ENCODE data around the gene MTMR3.
"Not testable (repeated sequence)": the region's sequence is repeated elsewhere in the genome, so short reads cannot be mapped to it uniquely, and the experiment has no call there.

Gene MTMR3

GRCh38 chr22:29861672-29862297 is 21.2 kb upstream of the MTMR3 start:
- H3K27ac ChIP-seq: no peak overlapping the region
- in situ Hi-C loops (cut with HindIII; ENCODE audit: low pct_ligation_motif_present, low sequenced_read_pairs): no loop called here
- no peak for DNase-seq
- TF ChIP-seq, protein P1, sequence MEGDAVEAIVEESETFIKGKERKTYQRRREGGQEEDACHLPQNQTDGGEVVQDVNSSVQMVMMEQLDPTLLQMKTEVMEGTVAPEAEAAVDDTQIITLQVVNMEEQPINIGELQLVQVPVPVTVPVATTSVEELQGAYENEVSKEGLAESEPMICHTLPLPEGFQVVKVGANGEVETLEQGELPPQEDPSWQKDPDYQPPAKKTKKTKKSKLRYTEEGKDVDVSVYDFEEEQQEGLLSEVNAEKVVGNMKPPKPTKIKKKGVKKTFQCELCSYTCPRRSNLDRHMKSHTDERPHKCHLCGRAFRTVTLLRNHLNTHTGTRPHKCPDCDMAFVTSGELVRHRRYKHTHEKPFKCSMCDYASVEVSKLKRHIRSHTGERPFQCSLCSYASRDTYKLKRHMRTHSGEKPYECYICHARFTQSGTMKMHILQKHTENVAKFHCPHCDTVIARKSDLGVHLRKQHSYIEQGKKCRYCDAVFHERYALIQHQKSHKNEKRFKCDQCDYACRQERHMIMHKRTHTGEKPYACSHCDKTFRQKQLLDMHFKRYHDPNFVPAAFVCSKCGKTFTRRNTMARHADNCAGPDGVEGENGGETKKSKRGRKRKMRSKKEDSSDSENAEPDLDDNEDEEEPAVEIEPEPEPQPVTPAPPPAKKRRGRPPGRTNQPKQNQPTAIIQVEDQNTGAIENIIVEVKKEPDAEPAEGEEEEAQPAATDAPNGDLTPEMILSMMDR (IDR thresholded peaks at IDR 0.05; ENCODE audit: low read depth, low read length, missing control alignments): no peak
- no peaks in the 10 kb centered on the region for H3K36me3 ChIP-seq (replicated peaks)
- H3K4me3 ChIP-seq (ENCODE audit: low read depth, low read length): no peak overlapping the region
- H3K27me3 ChIP-seq (replicated peaks): no peaks in the 10 kb centered on the region

- H3K4me3 ChIP-seq (ENCODE audit: low read depth, low read length); DNase-seq; in situ Hi-C loops (cut with HindIII; ENCODE audit: low pct_ligation_motif_present, low sequenced_read_pairs); H3K36me3 ChIP-seq (replicated peaks); H3K27ac ChIP-seq; H3K27me3 ChIP-seq (replicated peaks): not testable (repeated sequence)
These were observed 17.4 kb upstream of the MTMR3 start for GRCh38 chr22:29865572-29865971.

GRCh38 chr22:29867260-29867659 is 15.7 kb upstream of the MTMR3 start:
- Histone ChIP-seq H3K27ac (no peak overlapping the region), H3K27me3 (replicated peaks) (no peaks in the 10 kb centered on the region), H3K36me3 (replicated peaks) (no peaks in the 10 kb centered on the region), H3K4me3 (ENCODE audit: low read depth, low read length) (no peak overlapping the region)
- DNase-seq: no peak
- TF ChIP-seq, protein P1 (IDR thresholded peaks at IDR 0.05; ENCODE audit: low read depth, low read length, missing control alignments): no peak
- in situ Hi-C loops (cut with HindIII; ENCODE audit: low pct_ligation_motif_present, low sequenced_read_pairs): no loop called here

DNA sequence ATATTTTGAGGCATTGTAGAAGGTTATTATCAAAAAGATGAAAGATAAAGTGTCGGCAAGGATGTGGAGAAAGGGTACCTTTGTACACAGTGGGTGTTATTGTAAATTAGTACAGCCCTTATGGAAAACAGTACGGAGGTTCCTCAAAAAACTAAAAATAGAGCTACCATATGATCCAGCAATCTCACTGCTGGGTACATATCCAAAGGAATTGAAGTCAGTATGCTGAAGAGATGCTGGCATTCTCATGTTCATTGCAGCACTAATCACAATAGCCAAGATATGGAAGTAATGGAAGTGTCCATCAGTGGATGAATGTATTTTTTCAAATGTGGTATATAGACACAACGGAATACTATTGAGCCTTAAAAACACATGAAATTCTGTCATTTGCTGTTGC is 15.1 kb upstream of the MTMR3 start:
- no peak overlapping the region for H3K27ac ChIP-seq
- in situ Hi-C loops (cut with HindIII; ENCODE audit: low pct_ligation_motif_present, low sequenced_read_pairs): no loop called here
- no peak overlapping the region for H3K4me3 ChIP-seq (ENCODE audit: low read depth, low read length)
- H3K27me3 ChIP-seq (replicated peaks): no peaks in the 10 kb centered on the region
- TF ChIP-seq, protein P1 (IDR thresholded peaks at IDR 0.05; ENCODE audit: low read depth, low read length, missing control alignments): no peak
- no peaks in the 10 kb centered on the region for H3K36me3 ChIP-seq (replicated peaks)
- DNase-seq: no peak

- no peak for DNase-seq
- no peak overlapping the region for H3K27ac ChIP-seq
- H3K4me3 ChIP-seq (ENCODE audit: low read depth, low read length): no peak overlapping the region
- TF ChIP-seq, protein P1 (IDR thresholded peaks at IDR 0.05; ENCODE audit: low read depth, low read length, missing control alignments): no peak
- no peaks in the 10 kb centered on the region for H3K27me3 ChIP-seq (replicated peaks)
- in situ Hi-C loops (cut with HindIII; ENCODE audit: low pct_ligation_motif_present, low sequenced_read_pairs): no loop called here
- no peaks in the 10 kb centered on the region for H3K36me3 ChIP-seq (replicated peaks)
These were observed 12.4 kb upstream of the MTMR3 start for GRCh38 chr22:29870574-29870973.

DNA sequence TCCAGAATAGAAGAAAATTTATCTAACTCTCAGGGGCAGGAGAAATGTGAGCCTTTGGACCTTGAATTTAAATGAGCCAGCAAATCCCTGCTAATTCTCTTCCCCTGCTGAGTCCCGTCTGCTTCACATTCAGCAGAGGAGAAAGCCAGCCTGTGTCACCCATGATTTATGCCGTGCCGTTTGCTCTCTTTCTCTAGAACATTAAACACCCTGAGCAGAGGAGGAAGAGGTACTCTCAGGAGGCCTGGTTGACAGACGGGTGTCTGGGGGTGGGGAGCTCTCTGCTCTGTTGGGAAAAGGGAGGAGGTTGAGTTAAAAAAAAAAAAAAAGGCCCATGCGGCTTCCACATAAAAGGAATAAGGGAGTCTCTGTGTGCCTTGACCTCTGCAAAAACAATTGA is 11.3 kb upstream of the MTMR3 start:
- DNase-seq: no peak
- H3K27ac ChIP-seq: no peak overlapping the region
- H3K4me3 ChIP-seq (ENCODE audit: low read depth, low read length): no peak overlapping the region
- no peaks in the 10 kb centered on the region for H3K27me3 ChIP-seq (replicated peaks)
- in situ Hi-C loops (cut with HindIII; ENCODE audit: low pct_ligation_motif_present, low sequenced_read_pairs): no loop called here
- H3K36me3 ChIP-seq (replicated peaks): no peaks in the 10 kb centered on the region
- TF ChIP-seq, protein P1 (IDR thresholded peaks at IDR 0.05; ENCODE audit: low read depth, low read length, missing control alignments): no peak
